Body of pancreas (tissue), 4 donors: ENCODE measurements around the gene TEX2. TPM values are rescaled to one million over a fixed set of nuclear protein-coding genes. Genes with fewer than 3 reads are reported as not detected.

Experiments used
- ATAC-seq: fragments of 150-250 bp; one replicate; pipeline ENCODE4 v1.9.1; 2016
- DNase-seq, 4 donors: peaks; one replicate each; pipeline ENCODE4 v3.0.0-alpha.2; 2019
- H3K27ac ChIP-seq, 4 donors: fragments of 200-600 bp; sonication (generic); 1 replicate in 3 of 4; 2 replicates in 1 of 4; pipeline versions ENCODE4 v1.5.1 to v1.6.1; 2016 to 2019; ENCODE audit warnings: mild to moderate bottlenecking in 1 of 4, mixed read lengths in 1 of 4, moderate library complexity in 1 of 4
- H3K27me3 ChIP-seq, 2 donors: fragments of 200-600 bp; sonication (generic); one replicate each; pipeline ENCODE4 v1.6.0; 2016; ENCODE audit warnings: mild to moderate bottlenecking in 1 of 2
- H3K36me3 ChIP-seq, 2 donors: fragments of 200-600 bp; sonication (generic); replicated peaks in 1 of 2; 2 replicates each; pipeline ENCODE4 v1.5.1; 2016; ENCODE audit warnings: low read depth in 2 of 2; ENCODE audit not compliant: insufficient read depth in 1 of 2
- H3K4me1 ChIP-seq: fragments of 200-600 bp; sonication (generic); one replicate; pipeline ENCODE4 v1.6.0; 2016
- H3K4me3 ChIP-seq, 2 donors: fragments of 200-600 bp; sonication (generic); 1 replicate in 1 of 2; 2 replicates in 1 of 2; pipeline ENCODE4 v1.5.1; 2016 to 2019
- H3K9me3 ChIP-seq, 3 donors: fragments of 200-600 bp; sonication (generic); 1 replicate in 2 of 3; 2 replicates in 1 of 3; pipeline ENCODE4 v1.5.1; 2016
- POLR2A ChIP-seq, 3 donors: fragments of 450-650 bp; IDR thresholded peaks; one replicate each; pipeline ENCODE4 v1.6.1; 2016; ENCODE audit warnings: antibody characterized with exemption in 3 of 3, mild to moderate bottlenecking in 2 of 3
- WGBS, 2 donors: methylation state at CpG; one replicate each; pipeline ENCODE4 v1.1.5; 2017; 5-methylcytosine and 5-hydroxymethylcytosine counted together
- intact Hi-C: fragments of 100-400 bp; cut with DNase I; formaldehyde crosslinking; loops from one replicate; pipeline ENCODE4 v1.15.1; 2023
- total RNA-seq, 2 donors: library from RNA; depleted of rRNA; stranded (reverse); fragments of >200 nt; gene quantifications; one replicate each; pipeline ENCODE4 v1.1.0, GENCODE V29; 2016
- TF ChIP-seq, protein P1 (sequence below), 7 experiments: fragments of 450-650 bp in 4 of 7; fragments of 200-600 bp in 3 of 7; sonication (generic) in 3 of 7; IDR thresholded peaks; one replicate each; pipeline ENCODE4 v1.5.1; 2016 to 2019; ENCODE audit warnings: antibody characterized with exemption in 7 of 7

TEX2 gene
- total RNA-seq, 2 donors from 2014 or later: 36.1 to 82.1 TPM

DNA sequence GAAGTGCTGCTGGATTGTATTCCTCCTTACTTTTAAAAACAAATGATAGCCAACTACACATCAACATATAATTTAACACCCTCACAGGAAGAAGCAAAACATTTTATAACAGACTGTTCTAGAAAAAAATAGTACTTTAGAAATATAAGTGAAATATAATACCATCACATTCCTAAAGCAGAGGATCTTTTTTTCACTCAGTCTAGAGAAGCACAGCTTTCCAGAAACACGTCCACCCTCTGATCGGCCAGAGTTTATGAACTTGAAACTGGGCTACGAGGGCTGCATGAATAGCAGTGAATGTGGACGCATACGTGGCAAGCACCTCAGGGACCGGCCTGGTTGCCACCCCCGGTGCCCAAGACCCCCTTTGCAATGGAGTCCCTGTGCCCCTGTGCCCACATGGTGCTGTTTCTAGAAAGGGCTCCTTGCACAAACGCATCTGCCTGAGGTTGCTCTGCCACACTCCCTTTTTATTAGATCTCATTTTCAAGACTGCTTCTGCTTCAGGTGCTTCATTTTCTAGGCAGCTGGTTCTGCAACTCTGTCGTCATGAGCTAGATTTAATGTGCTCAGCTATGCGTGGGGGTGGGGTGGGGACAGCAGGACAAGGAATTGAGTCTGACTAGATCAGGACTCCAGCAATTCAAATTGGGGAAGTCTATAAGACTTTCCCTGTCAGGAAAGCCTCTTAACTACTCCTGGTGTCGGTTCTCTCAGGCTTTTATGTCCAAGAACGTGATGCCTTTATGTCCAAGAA is 104.0 kb downstream of the TEX2 start:
- Histone ChIP-seq H3K4me3 (no peak overlapping the region), H3K27me3 (no peaks in the 10 kb centered on the region), H3K36me3 (no peaks in the 10 kb centered on the region), H3K9me3 (no peaks in the 10 kb centered on the region), H3K27ac (peak overlapping the region in 3 of 4 donors; percentile 80 to 93 (median 83)), H3K4me1 (peaks cover 83% of the 10 kb centered on the region)
- DNase-seq: peak; percentile 43 to 76 (median 56)
- 51 to 70% methylated on average over 12 of the region's 12 CpGs for WGBS, 2 donors
- ATAC-seq: no peak
- TF ChIP-seq POLR2A (IDR thresholded peaks at IDR 0.05): no peak
- TF ChIP-seq, protein P1, sequence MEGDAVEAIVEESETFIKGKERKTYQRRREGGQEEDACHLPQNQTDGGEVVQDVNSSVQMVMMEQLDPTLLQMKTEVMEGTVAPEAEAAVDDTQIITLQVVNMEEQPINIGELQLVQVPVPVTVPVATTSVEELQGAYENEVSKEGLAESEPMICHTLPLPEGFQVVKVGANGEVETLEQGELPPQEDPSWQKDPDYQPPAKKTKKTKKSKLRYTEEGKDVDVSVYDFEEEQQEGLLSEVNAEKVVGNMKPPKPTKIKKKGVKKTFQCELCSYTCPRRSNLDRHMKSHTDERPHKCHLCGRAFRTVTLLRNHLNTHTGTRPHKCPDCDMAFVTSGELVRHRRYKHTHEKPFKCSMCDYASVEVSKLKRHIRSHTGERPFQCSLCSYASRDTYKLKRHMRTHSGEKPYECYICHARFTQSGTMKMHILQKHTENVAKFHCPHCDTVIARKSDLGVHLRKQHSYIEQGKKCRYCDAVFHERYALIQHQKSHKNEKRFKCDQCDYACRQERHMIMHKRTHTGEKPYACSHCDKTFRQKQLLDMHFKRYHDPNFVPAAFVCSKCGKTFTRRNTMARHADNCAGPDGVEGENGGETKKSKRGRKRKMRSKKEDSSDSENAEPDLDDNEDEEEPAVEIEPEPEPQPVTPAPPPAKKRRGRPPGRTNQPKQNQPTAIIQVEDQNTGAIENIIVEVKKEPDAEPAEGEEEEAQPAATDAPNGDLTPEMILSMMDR (IDR thresholded peaks at IDR 0.05): no peak
- intact Hi-C loops: no loop called here

DNA sequence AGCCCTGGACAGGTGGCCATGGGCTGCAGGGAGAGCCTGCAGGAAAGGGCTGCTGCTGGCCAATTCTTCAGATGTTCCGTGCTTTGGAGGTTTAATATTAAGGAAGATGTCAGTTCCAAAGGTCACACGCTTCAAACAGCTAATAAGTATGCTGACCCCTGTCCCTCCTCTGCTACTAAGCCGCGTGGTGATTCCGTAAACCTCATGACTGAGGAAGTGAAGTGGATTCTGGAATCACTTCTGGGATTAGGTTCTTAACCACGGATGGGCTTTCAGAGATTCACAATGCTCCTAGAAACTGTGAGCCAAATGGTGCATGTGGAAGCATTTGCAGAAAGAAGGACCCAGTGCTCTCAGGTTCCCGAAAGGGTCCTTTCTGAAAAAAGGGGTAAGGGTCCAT is 104.7 kb downstream of the TEX2 start:
- no peak for ATAC-seq
- no peaks in the 10 kb centered on the region for H3K27me3 ChIP-seq

DNA sequence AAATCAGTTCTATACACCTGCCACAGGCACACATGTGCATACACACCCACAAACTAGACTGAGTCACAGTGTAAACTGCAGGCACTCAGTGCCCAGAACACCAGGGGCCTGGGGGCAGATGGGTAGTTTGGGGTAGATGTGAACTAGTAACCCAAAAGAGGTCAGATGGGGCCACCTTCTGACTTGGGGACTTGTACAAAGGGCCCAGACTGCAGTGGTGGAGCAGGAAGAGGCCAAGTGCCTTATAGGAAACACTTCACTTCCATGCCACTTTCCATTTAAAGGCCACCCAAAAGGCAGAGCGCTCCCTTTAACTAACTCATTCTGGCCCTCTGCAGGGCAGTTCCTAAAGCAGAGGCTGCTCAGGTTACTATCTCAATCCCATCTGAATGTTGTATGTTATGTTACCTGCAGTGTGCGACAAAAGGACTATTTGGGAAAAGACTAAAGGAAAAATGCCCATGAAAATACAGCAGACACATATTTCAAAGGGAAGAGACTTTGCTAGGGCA is 105.3 kb downstream of the TEX2 start:
- Histone ChIP-seq H3K27me3 (no peaks in the 10 kb centered on the region), H3K4me3 (no peak overlapping the region), H3K4me1 (peaks cover 84% of the 10 kb centered on the region), H3K27ac (peak overlapping the region in 3 of 4 donors; percentile 80 to 93 (median 83)), H3K36me3 (no peaks in the 10 kb centered on the region), H3K9me3 (no peaks in the 10 kb centered on the region)
- ATAC-seq (no peak), DNase-seq (peak in 1 of 4 donors; percentile 8)
- 46 to 76% methylated on average over 2 of the region's 2 CpGs for WGBS, 2 donors
- no peak for TF ChIP-seq POLR2A (IDR thresholded peaks at IDR 0.05)
- TF ChIP-seq, protein P1 (IDR thresholded peaks at IDR 0.05): no peak
- intact Hi-C loops: no loop called here

More for the DNA sequence above, 104.7 kb downstream of the TEX2 start:
- Histone ChIP-seq H3K27ac (peak overlapping the region in 3 of 4 donors; percentile 80 to 93 (median 83)), H3K9me3 (no peaks in the 10 kb centered on the region), H3K36me3 (no peaks in the 10 kb centered on the region), H3K4me1 (peaks cover 81% of the 10 kb centered on the region), H3K4me3 (no peak overlapping the region)
- TF ChIP-seq, protein P1 (IDR thresholded peaks at IDR 0.05): no peak
- TF ChIP-seq POLR2A (IDR thresholded peaks at IDR 0.05): no peak
- intact Hi-C loops: no loop called here
- DNase-seq: peak in 1 of 4 donors; percentile 10
- 60 to 64% methylated on average over 7 of the region's 7 CpGs for WGBS, 2 donors

DNA sequence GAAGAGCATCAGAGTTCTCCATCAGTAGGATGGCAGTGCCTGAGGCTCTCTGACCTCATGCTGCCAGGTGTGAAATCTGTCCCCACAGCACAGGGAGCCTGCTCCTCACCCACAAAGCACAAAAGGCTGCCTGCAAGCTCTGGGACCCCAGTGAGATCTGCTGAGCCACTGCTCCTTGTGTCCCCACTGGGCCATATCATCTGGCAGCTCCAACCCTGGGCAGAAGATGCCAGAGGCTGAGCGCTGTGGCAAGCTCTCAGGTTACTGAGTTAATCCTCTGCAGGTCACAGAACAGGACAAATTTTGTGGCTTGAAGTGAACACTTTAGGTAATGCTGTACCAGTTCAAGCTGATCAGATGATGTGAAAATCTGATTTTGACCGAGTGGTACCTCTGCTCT is 106.4 kb downstream of the TEX2 start:
- intact Hi-C loops: no loop called here
- Histone ChIP-seq H3K27ac (peak overlapping the region; percentile 62 to 93 (median 82)), H3K4me3 (no peak overlapping the region), H3K36me3 (no peaks in the 10 kb centered on the region), H3K9me3 (no peaks in the 10 kb centered on the region), H3K4me1 (peaks cover 88% of the 10 kb centered on the region), H3K27me3 (no peaks in the 10 kb centered on the region)
- ATAC-seq (no peak), DNase-seq (peak in 1 of 4 donors; percentile 15)
- 46 to 54% methylated on average over 2 of the region's 2 CpGs for WGBS, 2 donors
- no peak for TF ChIP-seq POLR2A (IDR thresholded peaks at IDR 0.05)
- TF ChIP-seq, protein P1 (IDR thresholded peaks at IDR 0.05): no peak
